DND-41 (cell line): Measurements from ENCODE around the gene ZMYM4.

Experiments
- ATAC-seq: fragments of 200-7000 bp; cut with Tn5 transposase; 3 replicates; pipeline ENCODE4 v1.9.1; 2021; ENCODE audit warnings: low read depth; ENCODE audit not compliant: insufficient read depth
- DNase-seq: peaks from one replicate; pipeline ENCODE4 v3.0.0-alpha.2; 2020
- H2AFZ ChIP-seq: 2 replicates; pipeline ENCODE4 v1.6.0; 2012; ENCODE audit warnings: low read depth, low read length
- H3K27ac ChIP-seq: 2 replicates; pipeline ENCODE4 v1.5.1; 2012; ENCODE audit warnings: low read length, inconsistent platforms
- H3K27me3 ChIP-seq: fragments of 200-600 bp; sonication (generic); 2 replicates; pipeline ENCODE4 v1.6.0; 2012; ENCODE audit warnings: low read length, mild to moderate bottlenecking, inconsistent platforms; ENCODE audit not compliant: insufficient read depth, poor library complexity
- H3K36me3 ChIP-seq: 2 replicates; pipeline ENCODE4 v1.5.1; 2012; ENCODE audit warnings: low read length, inconsistent platforms; ENCODE audit not compliant: insufficient read depth
- H3K4me1 ChIP-seq: 2 replicates; pipeline ENCODE4 v1.5.1; 2012; ENCODE audit warnings: mild to moderate bottlenecking, low read length; ENCODE audit not compliant: insufficient read depth
- H3K4me2 ChIP-seq: 2 replicates; pipeline ENCODE4 v1.6.0; 2012; ENCODE audit warnings: mild to moderate bottlenecking, moderate library complexity, low read length, inconsistent platforms; ENCODE audit not compliant: insufficient read depth
- H3K4me3 ChIP-seq, 2 experiments: fragments of 200-600 bp in 1 of 2; shearing (Covaris generic) in 1 of 2; 2 replicates each; pipeline ENCODE4 v1.5.1; 2012 to 2016; ENCODE audit warnings: inconsistent platforms in 2 of 2, low read length in 2 of 2, mild to moderate bottlenecking in 2 of 2, low read depth in 1 of 2, moderate library complexity in 1 of 2
- H3K79me2 ChIP-seq: 2 replicates; pipeline ENCODE4 v1.6.0; 2012; ENCODE audit warnings: low read length, inconsistent platforms; ENCODE audit not compliant: insufficient read depth
- H3K9ac ChIP-seq: 2 replicates; pipeline ENCODE4 v1.6.0; 2012; ENCODE audit warnings: low read depth, mild to moderate bottlenecking, inconsistent platforms, low read length, moderate library complexity
- H3K9me3 ChIP-seq: 2 replicates; pipeline ENCODE4 v1.5.1; 2012; ENCODE audit warnings: low read length, moderate library complexity, mild to moderate bottlenecking, inconsistent platforms; ENCODE audit not compliant: insufficient read depth, severe bottlenecking
- H4K20me1 ChIP-seq: 2 replicates; pipeline ENCODE4 v1.6.0; 2012; ENCODE audit warnings: low read length; ENCODE audit not compliant: insufficient read depth
- EZH2 ChIP-seq: IDR thresholded peaks from 3 replicates; pipeline ENCODE4 v1.6.1; 2012; ENCODE audit warnings: borderline replicate concordance, low read depth, mild to moderate bottlenecking, moderate library complexity, low read length, inconsistent platforms; ENCODE audit not compliant: severe bottlenecking
- TF ChIP-seq, protein P1 (sequence below): IDR thresholded peaks from 2 replicates; pipeline ENCODE4 v1.5.1; 2012; ENCODE audit warnings: borderline replicate concordance, low read length, moderate library complexity, mild to moderate bottlenecking; ENCODE audit not compliant: poor library complexity, severe bottlenecking; ENCODE audit errors: extremely low read depth

Gene ZMYM4

DNA sequence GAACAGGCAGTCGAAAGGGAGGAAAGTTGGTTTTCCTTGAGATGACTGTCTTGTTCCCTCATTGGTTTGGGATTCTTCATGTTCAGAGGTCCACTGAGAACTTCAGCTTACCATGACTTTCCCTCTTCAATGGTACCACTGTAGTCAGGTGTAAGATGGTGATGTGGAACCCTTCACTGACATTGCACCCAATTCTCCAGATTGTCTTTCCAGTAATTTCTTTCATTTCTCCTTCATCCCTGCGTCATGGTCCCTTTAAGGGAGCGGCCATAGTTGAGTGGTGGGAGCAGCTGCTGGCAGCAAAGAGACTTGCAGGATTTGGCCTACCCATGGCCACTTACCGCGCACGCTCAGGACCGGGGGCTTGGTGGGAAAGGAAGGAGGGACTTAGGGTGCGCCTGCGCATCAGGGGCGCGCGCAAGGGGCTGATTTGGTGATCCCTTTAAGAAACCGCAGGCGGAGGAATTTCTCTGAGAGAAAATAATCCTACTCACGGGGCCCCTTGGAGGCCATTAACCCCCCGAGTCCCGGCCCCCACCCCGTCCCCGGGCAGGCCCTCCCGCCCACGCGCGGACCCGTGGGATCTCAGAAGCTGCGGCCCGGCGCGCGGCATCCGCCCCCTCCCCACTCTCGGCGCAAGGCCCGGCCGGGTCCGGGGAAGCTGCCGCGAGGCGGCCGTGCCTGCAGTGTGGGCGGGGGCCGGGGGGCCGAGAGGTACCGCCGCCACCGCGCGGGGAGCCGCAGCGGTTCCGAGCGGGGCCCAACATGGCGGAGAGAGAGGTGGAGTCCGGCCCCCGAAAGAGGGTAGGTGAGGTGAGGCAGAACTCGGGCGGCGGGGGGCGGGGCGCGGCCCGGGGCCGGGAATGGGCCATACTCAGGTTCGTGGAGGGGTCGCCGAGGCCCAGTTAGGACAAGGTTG lies at the start of gene ZMYM4:
Gene ZMYM4 (plus strand): TSS at position 428 of the 919 bp plus-strand sequence. CDS start 338 bp downstream, at position 766.
- H3K27me3 ChIP-seq, result no peaks in the 10 kb centered on the region
- no peaks in the 10 kb centered on the region for H3K9me3 ChIP-seq
- H3K4me1 ChIP-seq, result peaks cover 40% of the 10 kb centered on the region
- TF ChIP-seq, protein P1, sequence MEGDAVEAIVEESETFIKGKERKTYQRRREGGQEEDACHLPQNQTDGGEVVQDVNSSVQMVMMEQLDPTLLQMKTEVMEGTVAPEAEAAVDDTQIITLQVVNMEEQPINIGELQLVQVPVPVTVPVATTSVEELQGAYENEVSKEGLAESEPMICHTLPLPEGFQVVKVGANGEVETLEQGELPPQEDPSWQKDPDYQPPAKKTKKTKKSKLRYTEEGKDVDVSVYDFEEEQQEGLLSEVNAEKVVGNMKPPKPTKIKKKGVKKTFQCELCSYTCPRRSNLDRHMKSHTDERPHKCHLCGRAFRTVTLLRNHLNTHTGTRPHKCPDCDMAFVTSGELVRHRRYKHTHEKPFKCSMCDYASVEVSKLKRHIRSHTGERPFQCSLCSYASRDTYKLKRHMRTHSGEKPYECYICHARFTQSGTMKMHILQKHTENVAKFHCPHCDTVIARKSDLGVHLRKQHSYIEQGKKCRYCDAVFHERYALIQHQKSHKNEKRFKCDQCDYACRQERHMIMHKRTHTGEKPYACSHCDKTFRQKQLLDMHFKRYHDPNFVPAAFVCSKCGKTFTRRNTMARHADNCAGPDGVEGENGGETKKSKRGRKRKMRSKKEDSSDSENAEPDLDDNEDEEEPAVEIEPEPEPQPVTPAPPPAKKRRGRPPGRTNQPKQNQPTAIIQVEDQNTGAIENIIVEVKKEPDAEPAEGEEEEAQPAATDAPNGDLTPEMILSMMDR, result peak; percentile 36
- TF ChIP-seq EZH2, result no peak
- peak within 1 kb of the TSS; percentile 96 for H2AFZ ChIP-seq
- ATAC-seq, result peak; percentile 97
- peaks cover 13% of the 10 kb centered on the region; the same call in 1 of the 2 replicates for H4K20me1 ChIP-seq
- peak within 1 kb of the TSS; percentile 94 for H3K9ac ChIP-seq
- H3K36me3 ChIP-seq, result peaks cover 5% of the 10 kb centered on the region
- H3K79me2 ChIP-seq, result peaks cover 55% of the 10 kb centered on the region
- H3K27ac ChIP-seq, result peak within 1 kb of the TSS; percentile 79
- DNase-seq, result peak; percentile 96
- peak within 1 kb of the TSS; percentile 82 to 93 for H3K4me3 ChIP-seq
- peak within 1 kb of the TSS; percentile 99 for H3K4me2 ChIP-seq

DNA sequence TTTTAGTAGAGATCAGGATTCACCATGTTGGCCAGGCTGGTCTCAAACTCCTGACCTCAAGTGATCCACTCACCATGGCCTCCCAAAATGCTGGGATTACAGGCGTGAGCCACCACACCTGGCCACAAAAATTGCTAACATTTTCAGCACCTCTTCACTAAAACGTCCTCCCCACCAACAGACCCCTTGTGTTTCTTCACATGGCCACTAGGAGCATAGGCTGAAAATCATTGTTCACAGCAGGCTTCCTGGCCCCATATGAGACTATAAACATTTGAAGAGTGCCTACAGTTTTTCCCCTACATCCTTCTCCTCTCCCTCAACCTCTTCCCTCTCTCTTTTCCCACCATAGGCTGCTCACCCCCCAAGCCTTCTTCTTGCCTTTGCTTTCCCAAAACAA lies 47.5 kb upstream of the ZMYM4 start:
- Histone ChIP-seq H3K27me3 (no peaks in the 10 kb centered on the region), H3K79me2 (no peaks in the 10 kb centered on the region), H4K20me1 (no peaks in the 10 kb centered on the region), H2AFZ (peak overlapping the region; percentile 63), H3K27ac (no peak overlapping the region), H3K9ac (no peak overlapping the region), H3K4me3 (no peak overlapping the region), H3K4me1 (no peaks in the 10 kb centered on the region), H3K9me3 (no peaks in the 10 kb centered on the region), H3K4me2 (no peak overlapping the region), H3K36me3 (no peaks in the 10 kb centered on the region)
- TF ChIP-seq, protein P1, result peak; percentile 66
- no peak for TF ChIP-seq EZH2
- DNase-seq (peak; percentile 31), ATAC-seq (peak; percentile 75)

DNA sequence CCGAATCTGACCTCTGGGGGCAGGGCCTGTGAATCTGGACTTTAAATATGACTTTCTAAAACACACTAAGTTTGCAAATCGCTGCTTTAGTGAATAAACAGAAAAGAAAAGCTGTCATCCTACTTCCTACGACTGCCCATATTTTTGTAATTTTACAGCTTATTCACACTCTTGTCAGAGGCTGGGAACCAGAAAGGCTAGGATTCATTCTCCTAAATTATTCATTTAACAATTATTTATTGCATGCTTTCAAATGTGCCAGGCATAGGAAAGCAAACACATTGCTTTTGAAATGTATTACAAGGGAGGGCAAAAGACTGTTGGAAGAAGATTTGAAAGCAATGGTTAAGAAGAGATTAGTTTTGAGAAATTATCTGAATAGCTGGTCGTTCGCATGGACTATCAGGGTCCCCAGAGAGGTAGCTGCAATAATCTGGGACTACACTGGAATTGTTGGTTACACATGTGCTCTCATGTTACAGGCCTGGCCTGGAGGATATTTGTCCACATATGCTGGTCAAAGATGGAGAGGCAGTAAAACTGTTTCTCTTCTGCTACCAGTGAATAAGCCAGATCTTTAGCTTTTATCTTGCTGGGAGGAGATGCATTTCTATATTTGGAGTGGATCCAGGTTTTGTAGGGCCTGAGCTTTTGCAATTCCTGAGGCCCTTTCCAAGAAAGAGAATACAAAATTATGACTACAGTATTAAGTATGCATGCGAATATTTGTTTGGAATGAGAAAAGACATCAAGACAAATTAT lies 46.0 kb upstream of the ZMYM4 start:
- no peaks in the 10 kb centered on the region for H3K9me3 ChIP-seq
- H4K20me1 ChIP-seq, result no peaks in the 10 kb centered on the region
- no peaks in the 10 kb centered on the region for H3K4me1 ChIP-seq
- H3K4me3 ChIP-seq, result no peak overlapping the region
- H3K27me3 ChIP-seq, result no peaks in the 10 kb centered on the region
- no peak overlapping the region for H3K27ac ChIP-seq
- H3K4me2 ChIP-seq, result no peak overlapping the region
- ATAC-seq (no peak), DNase-seq (no peak)
- no peaks in the 10 kb centered on the region for H3K79me2 ChIP-seq
- H3K36me3 ChIP-seq, result no peaks in the 10 kb centered on the region
- TF ChIP-seq, protein P1, result no peak
- TF ChIP-seq EZH2, result no peak
- no peak overlapping the region for H2AFZ ChIP-seq
- no peak overlapping the region for H3K9ac ChIP-seq
